GM18873 (cell line): ENCODE measurements around the gene RUFY1.

Experiments used
- ATAC-seq: cut with Tn5 transposase; IDR thresholded peaks from one replicate; pipeline ENCODE4 v1.9.1; 2021; ENCODE audit warnings: mild to moderate bottlenecking, moderate library complexity, moderate number of reproducible peaks; ENCODE audit not compliant: unreplicated experiment, low FRiP score

RUFY1 gene

DNA sequence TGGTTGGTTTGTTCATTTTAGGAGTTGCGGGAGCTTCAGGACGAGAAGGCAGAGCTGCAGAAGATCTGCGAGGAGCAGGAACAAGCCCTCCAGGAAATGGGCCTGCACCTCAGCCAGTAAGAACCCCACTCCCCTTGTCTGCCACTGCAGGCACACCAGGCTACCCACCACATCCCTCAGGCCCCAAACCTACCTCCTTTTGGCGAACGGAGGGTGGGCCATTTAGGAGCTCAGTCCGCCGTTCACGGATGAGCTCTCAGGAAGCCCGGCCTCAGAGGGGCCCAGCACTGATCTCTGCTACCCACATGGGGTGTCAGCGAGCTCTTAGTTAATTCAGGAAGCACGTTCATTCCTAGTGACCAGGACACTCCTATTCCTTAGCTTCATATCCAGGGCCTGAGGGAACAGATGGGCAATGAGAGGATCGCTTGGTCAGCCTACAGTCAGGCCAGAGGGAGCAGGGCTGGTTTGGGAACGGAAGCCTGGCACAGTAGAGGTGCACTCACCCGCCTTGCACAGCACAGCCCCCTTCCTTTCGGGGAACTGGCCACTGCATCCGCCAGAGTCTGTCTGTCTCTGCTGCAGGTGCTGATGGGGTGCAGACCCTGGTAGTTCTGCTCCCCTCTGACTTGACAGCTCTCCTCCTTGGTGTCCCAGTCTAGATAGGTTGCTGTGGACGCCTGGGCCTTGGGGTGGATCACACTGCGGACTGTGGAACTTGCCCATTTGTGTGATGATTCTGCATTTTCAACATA is 51.7 kb downstream of the RUFY1 start:
- ATAC-seq = no peak

DNA sequence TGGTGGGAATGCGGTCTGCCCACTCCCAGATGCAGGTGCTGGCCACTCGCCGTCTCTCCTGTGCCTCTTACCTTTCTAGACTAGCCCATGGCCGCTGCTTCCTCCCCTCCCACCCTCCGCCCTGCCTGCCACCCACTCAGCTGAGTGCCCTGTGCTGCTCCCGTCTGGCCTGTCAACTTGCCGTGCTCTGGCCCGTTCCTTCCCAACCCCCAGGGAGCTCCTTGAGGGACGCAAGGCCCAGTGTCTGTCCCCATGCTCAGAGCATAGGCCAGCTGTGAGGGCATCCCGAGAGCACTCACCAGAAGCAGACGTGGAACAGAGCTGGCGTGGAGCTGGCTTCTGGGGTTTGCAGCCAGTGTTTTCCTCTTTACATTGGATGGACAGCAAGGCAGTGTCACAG is 53.0 kb downstream of the RUFY1 start:
- ATAC-seq = no peak

DNA sequence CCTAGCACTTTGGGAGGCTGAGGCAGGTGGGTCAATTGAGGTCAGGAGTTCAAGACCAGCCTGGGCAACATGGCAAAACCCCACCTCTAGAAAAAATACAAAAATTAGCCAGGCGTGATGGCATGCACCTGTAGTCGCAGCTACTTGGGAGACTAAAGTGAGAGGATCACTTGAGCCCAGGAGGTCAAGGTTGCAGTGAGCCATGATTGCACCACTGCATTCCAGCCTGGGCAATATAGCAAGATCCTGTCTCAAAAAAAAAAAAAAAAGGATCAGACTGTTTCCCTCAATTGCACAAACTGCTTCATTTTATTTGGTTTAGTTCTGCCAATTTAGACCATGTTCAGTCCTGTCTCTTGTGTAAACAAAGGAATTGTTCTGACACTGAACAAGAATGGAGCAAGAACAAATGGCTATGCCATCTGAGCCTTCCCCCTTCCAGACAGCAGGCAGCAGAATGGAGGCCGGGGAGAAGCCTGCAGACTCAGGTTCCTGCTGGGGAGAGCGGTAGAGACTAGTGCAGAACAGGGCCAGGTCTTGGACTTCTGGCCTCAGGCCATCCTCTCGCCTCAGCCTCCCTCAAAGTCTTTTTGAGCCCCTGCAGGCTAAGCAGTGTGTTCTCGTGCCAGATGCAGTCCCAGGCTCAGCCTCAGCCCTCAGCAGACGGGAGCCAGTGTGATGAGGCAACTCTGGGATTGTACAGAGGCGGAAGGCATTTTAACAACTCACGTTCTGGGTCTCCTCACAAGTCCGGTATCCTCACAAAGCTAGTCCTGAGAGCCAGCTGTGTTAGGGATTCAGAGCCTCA is 54.9 kb downstream of the RUFY1 start:
- ATAC-seq = no peak

DNA sequence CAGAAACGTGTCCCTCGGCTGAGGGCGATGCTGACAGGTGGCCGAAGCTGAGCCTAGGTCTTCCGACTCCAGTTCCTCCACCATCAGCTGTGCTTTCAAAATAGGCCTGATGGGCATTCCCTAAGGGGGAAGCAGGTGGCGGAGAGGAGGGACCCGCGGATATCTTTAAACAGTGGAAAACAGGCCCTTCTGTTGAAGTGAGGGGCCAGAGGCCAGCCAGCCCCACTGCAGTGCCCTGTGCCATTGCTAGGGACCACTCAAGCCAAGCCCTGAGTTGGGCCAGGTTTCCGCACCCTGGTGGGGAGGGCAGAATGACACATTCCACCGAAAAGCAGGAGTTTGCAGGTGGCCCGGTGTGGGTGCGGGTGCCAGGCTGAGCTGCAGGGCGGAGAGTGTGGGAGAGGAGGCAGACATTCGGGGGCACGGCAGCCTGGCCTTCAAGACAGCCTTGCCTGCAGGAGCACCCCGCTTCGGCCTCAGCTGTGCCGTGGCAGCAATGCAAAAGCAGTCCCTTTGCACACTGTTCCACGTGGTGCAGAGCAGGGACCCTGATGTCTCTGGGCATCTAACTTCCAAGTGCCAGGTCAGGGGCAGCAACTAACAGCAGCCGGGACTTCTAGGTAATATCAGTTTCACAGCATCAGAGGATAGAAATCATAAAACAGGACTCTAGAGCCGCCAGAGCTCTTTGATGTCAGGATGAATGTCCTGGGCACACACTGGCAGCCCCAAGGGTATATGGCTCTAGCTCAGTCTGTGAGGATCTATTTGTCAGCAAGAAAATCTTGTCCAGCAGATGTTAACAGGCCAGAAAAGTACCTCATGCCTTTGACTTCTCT is 55.9 kb downstream of the RUFY1 start:
- ATAC-seq = no peak

DNA sequence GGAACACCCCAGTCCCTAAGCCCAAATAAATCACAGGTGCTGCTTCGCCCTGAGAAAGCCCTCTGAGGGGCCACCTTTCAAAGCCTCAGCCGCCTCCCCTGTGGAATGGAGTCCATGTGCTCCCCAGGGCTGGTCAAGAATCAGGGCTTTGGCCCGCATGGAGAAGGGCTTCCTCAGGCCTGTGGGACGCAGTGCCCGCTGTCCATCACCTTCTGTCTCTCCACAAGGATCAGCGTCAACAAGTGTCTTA is 56.5 kb downstream of the RUFY1 start:
- ATAC-seq = no peak

DNA sequence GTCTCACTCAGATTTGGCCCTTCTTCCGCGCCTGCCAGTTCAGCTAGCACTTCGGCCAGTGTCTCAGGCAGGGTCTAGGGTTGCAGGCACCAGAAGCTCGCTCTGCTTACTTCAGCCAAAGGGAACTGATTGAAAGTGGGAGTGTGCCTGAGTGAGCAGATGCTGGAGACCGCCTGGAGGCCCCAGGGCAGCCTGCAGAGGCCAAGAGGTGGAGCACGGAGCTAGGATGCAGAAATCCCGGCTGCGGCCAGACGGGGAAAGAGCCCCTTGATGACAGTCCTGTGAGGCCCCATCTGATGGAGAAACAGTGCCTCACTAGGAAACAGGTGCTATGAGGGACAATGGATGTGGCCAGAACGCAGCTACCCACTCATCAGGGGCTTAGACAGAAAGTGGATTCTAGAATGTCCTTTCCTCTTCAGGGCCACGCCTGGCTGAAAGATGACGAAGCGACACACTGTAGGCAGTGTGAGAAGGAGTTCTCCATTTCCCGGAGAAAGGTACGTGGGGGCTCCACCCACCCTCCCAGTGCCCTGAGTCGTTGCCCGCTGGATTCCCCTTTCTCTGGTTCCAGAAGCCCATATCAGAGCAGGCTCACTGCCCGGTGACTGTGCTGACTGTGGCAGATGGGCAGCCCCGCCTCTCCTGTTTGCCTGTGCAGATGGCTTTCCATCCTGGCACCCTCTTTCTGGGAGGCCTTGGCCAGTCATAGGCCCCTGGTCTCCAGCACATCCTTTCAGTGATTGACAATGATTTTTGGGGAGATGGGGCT is 57.0 kb downstream of the RUFY1 start:
- no peak for ATAC-seq

DNA sequence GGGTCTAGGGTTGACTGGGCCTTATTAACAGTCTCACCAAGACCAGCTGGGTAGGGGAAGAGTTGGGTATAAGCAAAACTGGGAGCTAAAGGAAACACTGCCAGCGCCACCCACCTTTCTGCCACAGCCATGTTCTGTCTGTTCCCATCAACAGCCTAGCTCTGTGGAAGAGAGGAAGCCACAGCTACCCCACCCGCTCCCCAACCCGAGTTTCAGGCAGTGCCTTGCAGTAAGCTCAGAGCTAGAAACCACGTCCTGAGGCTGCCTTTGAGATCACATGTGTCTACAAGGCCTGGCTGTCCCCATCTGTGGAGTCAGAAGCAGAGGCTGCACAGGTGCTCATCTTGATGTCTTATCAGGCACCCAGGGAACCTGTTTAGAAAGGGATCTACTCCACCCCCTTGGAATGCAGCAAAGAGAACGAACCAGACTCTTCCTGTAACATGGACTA is 57.8 kb downstream of the RUFY1 start:
- no peak for ATAC-seq

DNA sequence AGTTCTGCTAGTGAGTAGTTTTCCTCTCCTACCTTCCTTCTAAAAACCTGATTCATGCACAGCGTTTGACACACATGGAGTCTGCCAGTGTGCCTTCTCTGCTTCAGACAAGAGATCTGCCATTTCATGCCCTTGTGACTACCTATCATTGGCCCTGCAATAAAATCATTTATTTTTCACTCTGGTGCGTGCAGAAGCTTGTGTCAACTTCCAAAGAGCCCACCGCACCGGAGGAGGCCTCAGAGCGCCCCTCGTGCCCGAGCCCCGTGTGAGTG is 59.4 kb downstream of the RUFY1 start:
- ATAC-seq = no peak

DNA sequence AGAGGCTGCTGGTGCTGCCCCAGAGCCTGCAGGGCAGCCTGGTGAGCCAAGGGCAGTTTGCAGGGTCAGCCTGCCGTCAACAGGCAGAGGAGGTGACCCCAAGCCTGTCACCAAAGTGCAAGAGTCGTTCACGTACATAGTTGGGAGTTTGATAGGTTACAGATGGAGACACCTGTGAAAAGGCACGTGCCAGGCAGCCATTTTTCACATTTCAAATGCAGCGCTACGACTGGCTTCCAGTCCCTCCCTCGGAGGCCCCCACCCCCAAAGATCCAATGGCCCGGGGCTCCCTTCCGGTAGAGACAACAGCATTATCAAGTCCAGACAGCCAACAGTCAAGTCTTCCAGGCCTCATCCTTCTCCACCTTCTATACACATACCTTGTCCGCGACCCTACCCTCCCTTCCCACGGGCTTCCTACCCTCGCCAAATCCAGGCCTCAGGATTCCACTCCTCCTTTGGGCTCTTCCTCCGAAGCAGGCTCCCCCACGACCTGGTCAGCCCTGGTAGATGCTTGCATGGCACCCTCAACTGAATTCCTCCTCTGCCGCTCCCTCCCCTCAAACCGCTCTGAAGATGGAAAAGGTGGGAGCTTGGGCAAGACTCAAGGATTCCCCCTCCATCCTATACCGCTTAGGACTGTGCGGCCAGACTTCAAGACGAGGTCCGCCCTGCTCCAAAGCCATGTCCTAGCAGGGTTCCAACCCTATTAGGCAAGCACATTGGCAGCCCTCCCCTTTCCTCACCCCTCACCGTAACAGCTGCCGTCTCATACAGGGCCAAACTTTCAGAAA is 60.0 kb downstream of the RUFY1 start:
- ATAC-seq = no peak

DNA sequence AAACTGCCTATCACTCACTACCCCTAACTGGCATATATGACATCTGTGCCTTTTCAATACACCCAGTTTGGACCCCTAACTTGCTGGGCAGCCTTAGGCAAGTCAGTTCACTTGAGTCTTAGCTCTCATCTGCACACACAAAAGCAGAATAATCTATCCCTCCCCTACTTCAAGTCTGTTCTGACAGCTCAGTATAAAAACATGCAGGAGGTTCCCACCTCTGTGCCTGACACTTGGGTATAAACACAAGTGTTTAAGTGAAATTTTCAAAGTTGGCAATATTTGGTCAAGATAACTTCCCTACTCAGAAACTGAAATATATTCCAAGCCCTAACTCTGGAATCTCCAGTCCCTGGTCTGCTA is 60.5 kb downstream of the RUFY1 start:
- no peak for ATAC-seq

DNA sequence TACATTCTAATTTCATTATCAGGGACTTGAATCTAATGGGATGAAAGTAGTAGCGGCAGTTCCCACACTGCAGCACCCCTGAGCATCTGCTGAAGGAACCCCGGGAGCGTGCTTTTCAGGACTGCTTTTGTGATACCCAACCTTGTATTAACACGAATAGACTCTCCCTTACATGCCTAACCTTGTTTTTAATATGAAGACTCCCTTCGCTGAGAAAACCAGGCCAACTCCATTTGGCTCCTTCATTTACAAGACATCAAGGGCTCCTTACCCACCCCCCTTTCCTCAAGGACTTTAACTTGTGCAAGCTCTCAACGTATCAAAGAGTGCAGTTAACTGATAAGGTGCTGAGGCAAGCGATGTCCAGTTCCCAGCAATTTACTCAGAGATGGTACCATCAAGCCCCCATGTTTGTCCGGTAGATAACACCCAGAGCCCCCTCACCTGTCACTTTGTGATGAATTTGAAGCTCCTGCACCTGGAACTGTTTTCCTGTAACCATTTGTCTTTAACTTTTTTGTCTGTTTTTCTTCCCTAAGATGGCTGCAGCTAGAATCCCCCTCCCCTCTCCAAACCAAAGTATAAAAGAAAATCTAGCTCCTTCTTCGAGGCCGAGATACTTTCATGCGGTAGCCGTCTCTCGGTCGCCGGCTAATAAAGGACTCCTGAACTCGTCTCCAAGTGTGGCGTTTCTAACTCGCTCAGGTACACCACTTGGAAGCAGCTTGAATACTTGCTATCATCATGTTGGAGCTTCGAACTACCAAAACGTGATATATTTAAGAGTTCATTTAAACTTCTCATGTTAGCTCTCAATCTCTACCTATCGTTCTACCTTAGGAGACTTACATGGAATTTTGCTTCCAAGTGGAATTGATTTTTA is 62.5 kb downstream of the RUFY1 start:
- no peak for ATAC-seq

DNA sequence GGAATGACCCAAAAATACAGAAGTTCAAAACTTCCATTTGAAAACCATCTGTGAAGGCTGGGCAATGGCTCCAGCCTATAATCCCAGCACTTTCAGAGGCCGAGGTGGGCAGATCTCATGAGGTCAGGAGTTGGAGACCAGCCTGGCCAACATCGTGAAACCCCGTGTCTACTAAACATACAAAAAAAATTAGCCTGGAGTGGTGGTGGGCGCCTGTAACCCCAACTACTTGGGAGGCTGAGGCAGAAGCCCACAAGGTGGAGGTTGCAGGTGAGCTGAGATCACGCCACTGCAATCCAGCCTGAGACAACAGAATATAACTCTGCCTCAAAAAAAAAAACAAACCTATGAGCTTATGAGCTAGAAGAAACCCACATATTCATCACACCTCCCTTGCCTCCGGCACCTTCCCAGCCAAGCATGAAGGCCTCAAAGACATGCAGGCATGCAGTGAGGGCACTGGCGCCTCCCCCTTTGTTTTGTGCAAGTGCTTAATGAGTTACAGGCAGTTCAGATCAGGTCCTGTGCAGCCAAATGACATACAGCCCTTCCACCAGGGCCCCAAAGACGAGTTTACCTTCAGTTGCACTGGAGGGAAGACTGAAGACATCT is 63.2 kb downstream of the RUFY1 start:
- ATAC-seq = no peak

DNA sequence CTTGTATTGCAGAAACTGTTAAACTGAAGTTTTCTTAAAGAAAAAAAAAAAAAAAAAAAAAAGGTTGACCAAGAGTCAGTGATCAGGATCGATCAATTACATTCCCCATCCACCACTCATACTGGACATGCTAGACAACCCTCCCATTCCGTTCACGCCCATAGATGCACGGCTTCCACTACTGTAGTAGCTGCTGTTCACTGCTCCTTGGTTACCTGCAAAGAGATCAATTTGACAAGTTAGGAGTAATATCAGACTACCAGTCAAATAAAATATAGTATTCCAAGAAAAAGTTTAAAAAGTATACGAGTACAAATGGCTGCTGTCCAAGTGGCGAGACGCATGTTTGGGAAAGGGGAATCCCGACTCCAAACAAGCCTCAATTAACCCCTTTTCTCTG is 64.4 kb downstream of the RUFY1 start:
- no peak for ATAC-seq

DNA sequence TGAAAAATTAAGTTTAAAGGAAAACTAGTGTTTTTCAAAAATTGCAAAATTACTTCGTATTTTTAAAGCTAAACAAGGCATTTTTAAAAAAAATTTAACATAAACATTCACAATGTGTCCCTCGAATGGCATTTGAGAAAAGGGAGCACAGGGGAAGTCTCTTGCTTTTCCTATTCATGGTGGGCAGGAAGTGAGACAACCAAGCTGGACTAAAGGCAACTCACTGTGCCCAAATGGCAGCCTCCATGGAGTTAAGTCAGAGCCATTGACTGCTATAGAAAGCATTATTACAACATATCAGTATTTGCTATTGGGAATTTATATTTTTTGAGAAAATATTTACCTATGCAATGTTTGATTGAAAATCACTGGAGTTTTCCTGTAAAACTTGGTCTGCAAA is 64.8 kb downstream of the RUFY1 start:
- ATAC-seq = no peak

DNA sequence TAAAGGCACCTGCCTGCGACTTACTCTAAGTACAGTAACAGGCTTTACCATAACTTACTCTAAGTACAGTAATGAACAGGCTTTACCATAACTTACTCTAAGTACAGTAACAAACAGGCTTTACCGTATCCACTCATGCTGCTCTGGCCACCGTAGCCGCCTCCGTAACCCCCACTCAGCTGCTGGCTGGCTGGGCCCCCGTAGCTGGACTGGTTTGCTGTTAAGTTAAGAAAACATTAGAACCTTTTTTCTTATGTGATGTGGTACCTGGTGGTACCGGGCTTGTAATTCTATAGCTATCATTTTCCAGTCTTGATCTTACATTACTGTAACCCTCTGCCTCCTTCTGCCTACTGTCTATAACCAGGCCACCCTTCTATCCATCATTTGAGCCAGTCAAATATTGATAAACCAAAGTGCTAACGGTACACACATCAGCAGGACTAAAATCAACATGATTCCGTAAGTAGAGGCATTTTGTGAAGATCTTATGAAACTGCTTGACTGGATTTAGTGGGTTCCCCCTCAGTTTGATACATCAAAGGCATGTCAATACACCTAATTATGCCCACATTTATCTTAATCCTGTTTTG is 65.7 kb downstream of the RUFY1 start:
- ATAC-seq = no peak

DNA sequence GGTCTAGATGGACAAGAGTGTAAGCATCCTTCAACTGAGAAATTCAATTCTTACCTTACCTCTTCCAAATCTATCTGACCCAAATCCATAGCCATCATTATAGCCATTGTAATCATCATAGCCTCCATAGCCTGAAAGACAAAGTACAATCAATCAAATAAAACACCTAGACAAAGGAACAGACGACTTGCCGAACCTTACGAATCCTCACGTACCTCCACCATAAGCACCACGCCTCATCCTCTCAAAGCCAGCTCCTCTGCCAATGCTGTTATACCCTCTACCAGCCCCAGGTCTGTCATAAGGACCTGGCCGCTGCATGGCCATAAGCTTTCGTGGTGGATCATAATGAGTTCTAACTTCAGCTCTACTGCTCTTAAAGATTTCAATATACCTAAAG is 67.6 kb downstream of the RUFY1 start:
- no peak for ATAC-seq

DNA sequence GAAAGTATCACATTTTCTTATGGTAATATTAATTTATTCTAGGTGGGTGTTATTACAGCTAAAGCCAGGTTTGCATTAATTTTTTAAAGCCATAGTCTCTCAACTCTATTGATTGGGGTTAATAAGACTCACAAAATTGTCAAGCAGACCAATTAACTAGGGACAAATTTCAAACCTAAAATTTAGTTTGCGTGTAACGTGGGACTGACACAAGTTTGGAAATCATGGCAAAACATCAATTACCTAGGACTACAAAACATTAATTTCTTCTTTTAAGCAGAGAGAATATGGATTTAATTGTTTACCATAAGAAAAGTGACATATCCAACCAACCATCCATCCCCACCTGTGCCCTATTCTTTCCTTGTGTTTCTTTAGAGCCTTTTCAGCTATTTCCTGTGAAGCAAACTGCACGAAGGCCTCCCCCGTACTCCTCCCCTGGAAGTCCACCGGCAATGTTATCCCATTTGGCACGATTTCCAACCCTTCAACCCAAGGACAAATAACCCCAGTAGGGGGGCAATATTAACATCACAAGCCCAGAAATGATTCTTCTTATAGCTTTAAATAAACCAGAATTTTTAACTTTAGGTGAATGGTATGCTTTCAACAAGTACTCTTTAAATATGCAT is 68.7 kb downstream of the RUFY1 start:
- no peak for ATAC-seq

DNA sequence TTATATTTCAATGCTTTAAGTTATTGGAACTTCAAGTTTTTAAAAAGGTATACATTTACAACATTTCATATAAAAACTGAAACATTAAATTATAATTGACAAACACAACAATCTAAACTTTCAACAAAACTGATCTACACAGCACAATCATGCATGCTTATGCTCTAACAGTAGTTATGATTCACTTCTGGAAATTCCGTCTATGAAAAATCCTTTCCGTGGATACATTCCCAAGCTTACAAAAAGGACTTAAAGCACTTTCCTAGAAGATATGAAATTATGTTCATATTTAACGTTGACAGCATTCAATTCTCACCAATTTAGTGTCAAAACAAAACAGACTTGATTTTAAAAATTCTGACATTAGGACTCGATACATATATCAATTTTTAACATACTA is 69.4 kb downstream of the RUFY1 start:
- no peak for ATAC-seq
